ENCODE results near the gene DOK1. TPM values are rescaled to one million over a fixed set of nuclear protein-coding genes. Genes with fewer than 3 reads are reported as not detected.

DOK1 gene
- total RNA-seq, 1 experiment from 2014 or later: 4.7 TPM

DNA sequence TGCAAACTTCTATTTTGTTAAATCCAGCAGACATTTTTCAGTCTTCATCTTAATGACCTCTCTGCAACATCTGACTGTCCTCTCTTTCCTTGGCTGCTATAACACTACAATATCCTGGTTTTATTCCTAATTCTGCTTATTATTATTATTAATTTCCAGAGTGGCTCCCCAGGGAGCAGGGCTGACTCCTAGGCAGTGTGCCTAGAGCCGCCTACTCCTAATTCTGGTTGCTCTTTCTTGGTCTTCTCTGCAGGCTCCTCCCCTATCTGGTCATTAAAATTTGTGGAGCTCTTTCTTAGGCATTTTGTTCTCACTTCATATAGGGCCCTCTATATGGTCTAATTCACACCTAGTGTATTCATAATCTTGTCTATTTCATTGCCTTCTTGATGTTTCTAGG, 11.5 kb upstream of the DOK1 start:
- no peaks in the 10 kb centered on the region for H3K4me1 ChIP-seq (ENCODE audit: insufficient read depth, low read length)
- no peak overlapping the region for H3K9ac ChIP-seq (ENCODE audit: low read length)
- H4K20me1 ChIP-seq (ENCODE audit: low read length): no peaks in the 10 kb centered on the region
- H3K4me2 ChIP-seq (ENCODE audit: low read length): no peak overlapping the region
- no peaks in the 10 kb centered on the region for H3F3A ChIP-seq (ENCODE audit: low read length, unreplicated experiment)
- no TSS peak for BruUV-seq (replicated peaks)
- H3K36me3 ChIP-seq (ENCODE audit: low read depth, low read length): no peaks in the 10 kb centered on the region
- CTCF ChIA-PET: no interaction called here
- no peak overlapping the region for H2AFZ ChIP-seq (ENCODE audit: low read length)
- POLR2A ChIA-PET (ENCODE audit: unreplicated experiment): no interaction called here
- intact Hi-C loops (cut with micrococcal nuclease): no loop called here
- H3K4me3 ChIP-seq (ENCODE audit: low read length): no peak overlapping the region
- no peaks in the 10 kb centered on the region for H3K9me3 ChIP-seq (ENCODE audit: low read length)
- H3K9me2 ChIP-seq (replicated peaks; ENCODE audit: low read length): no peaks in the 10 kb centered on the region
- ATAC-seq (no peak), DNase-seq (no peak)
- TF ChIP-seq EZH2phosphoT487 (IDR thresholded peaks at IDR 0.05; ENCODE audit: borderline replicate concordance, low read length) (no peak), EZH2 (IDR thresholded peaks at IDR 0.05; ENCODE audit: low read length, unreplicated experiment) (no peak)
- TF ChIP-seq, protein P1, sequence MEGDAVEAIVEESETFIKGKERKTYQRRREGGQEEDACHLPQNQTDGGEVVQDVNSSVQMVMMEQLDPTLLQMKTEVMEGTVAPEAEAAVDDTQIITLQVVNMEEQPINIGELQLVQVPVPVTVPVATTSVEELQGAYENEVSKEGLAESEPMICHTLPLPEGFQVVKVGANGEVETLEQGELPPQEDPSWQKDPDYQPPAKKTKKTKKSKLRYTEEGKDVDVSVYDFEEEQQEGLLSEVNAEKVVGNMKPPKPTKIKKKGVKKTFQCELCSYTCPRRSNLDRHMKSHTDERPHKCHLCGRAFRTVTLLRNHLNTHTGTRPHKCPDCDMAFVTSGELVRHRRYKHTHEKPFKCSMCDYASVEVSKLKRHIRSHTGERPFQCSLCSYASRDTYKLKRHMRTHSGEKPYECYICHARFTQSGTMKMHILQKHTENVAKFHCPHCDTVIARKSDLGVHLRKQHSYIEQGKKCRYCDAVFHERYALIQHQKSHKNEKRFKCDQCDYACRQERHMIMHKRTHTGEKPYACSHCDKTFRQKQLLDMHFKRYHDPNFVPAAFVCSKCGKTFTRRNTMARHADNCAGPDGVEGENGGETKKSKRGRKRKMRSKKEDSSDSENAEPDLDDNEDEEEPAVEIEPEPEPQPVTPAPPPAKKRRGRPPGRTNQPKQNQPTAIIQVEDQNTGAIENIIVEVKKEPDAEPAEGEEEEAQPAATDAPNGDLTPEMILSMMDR (conservative IDR thresholded peaks at IDR 0.05; ENCODE audit: low read depth, low read length): no peak
- no peaks in the 10 kb centered on the region for H3K27me3 ChIP-seq (ENCODE audit: low read length)
- H3K27ac ChIP-seq (ENCODE audit: low read length): no peak overlapping the region
- no peaks in the 10 kb centered on the region for H3K79me2 ChIP-seq (ENCODE audit: low read length)

DNA sequence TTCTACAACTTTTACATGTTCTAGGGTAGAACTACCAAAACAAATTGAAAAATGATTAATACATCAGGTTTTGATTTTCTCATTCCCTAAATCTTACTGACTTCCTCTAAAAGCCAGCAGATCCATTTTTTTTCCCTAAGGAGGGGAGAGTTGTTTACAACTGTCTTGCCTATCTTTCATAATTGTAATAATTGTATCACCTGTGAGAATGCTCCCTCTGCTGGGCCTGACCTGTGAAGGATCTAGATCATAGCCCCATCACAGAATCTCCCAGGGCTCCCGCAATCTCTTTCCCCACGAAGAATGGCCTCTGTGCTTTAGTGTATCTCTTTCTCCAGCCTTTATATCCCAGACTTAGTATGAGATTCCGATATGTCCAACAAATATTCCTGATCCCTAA, 9.9 kb upstream of the DOK1 start:
- peak; percentile 25; the same call in 1 of the 2 replicates for ATAC-seq
- CTCF ChIA-PET: no interaction called here
- no TSS peak for BruUV-seq (replicated peaks)

DNA sequence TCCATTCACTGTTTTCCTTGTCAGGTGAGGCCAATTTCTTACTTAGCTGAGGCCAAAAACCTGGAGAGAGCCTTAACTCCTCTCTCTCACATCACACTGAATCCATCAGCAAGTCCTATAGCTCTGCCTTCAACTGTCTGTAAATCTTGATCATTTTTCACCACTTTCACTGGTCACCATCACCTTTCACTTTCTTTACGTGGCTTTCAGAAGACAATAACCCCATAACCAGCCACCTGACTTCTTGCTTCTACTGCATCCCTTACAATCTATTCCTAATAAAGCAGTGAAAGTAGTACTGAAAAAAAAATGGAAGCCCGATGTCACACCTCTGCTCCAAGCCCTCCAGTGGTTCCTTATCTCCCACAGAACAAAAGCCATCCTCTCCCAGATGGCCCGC, 8.5 kb upstream of the DOK1 start:
- Histone ChIP-seq H3K27me3 (ENCODE audit: low read length) (no peaks in the 10 kb centered on the region), H3K27ac (ENCODE audit: low read length) (no peak overlapping the region), H3K9me3 (ENCODE audit: low read length) (no peaks in the 10 kb centered on the region), H3K4me2 (ENCODE audit: low read length) (no peak overlapping the region), H3F3A (ENCODE audit: low read length, unreplicated experiment) (no peaks in the 10 kb centered on the region), H3K9me2 (replicated peaks; ENCODE audit: low read length) (no peaks in the 10 kb centered on the region), H2AFZ (ENCODE audit: low read length) (no peak overlapping the region), H3K4me3 (ENCODE audit: low read length) (no peak overlapping the region), H3K4me1 (ENCODE audit: insufficient read depth, low read length) (peaks cover 12% of the 10 kb centered on the region; the same call in 1 of the 2 replicates), H4K20me1 (ENCODE audit: low read length) (no peaks in the 10 kb centered on the region), H3K79me2 (ENCODE audit: low read length) (peaks cover 10% of the 10 kb centered on the region), H3K9ac (ENCODE audit: low read length) (no peak overlapping the region), H3K36me3 (ENCODE audit: low read depth, low read length) (no peaks in the 10 kb centered on the region)
- ATAC-seq (no peak), DNase-seq (no peak)
- TF ChIP-seq EZH2phosphoT487 (IDR thresholded peaks at IDR 0.05; ENCODE audit: borderline replicate concordance, low read length): no peak
- TF ChIP-seq, protein P1 (conservative IDR thresholded peaks at IDR 0.05; ENCODE audit: low read depth, low read length): no peak
- TF ChIP-seq EZH2 (IDR thresholded peaks at IDR 0.05; ENCODE audit: low read length, unreplicated experiment): no peak
- intact Hi-C loops (cut with micrococcal nuclease): no loop called here
- POLR2A ChIA-PET (ENCODE audit: unreplicated experiment): no interaction called here
- no TSS peak for BruUV-seq (replicated peaks)
- CTCF ChIA-PET: no interaction called here

More for the DNA sequence above, 9.9 kb upstream of the DOK1 start:
- peaks cover 1% of the 10 kb centered on the region for H3K79me2 ChIP-seq (ENCODE audit: low read length)
- H3K4me1 ChIP-seq (ENCODE audit: insufficient read depth, low read length): peaks cover 6% of the 10 kb centered on the region; the same call in 1 of the 2 replicates
- H3K27me3 ChIP-seq (ENCODE audit: low read length): no peaks in the 10 kb centered on the region
- POLR2A ChIA-PET (ENCODE audit: unreplicated experiment): no interaction called here
- no peaks in the 10 kb centered on the region for H3K9me3 ChIP-seq (ENCODE audit: low read length)
- H3F3A ChIP-seq (ENCODE audit: low read length, unreplicated experiment): no peaks in the 10 kb centered on the region
- H3K9ac ChIP-seq (ENCODE audit: low read length): no peak overlapping the region
- no peak overlapping the region for H2AFZ ChIP-seq (ENCODE audit: low read length)
- TF ChIP-seq EZH2 (IDR thresholded peaks at IDR 0.05; ENCODE audit: low read length, unreplicated experiment) (no peak), EZH2phosphoT487 (IDR thresholded peaks at IDR 0.05; ENCODE audit: borderline replicate concordance, low read length) (no peak)
- TF ChIP-seq, protein P1 (conservative IDR thresholded peaks at IDR 0.05; ENCODE audit: low read depth, low read length): peak; percentile 47
- H3K36me3 ChIP-seq (ENCODE audit: low read depth, low read length): no peaks in the 10 kb centered on the region
- H3K27ac ChIP-seq (ENCODE audit: low read length): no peak overlapping the region
- no peaks in the 10 kb centered on the region for H4K20me1 ChIP-seq (ENCODE audit: low read length)
- intact Hi-C loops (cut with micrococcal nuclease): no loop called here
- peak; percentile 28 for DNase-seq
- no peak overlapping the region for H3K4me2 ChIP-seq (ENCODE audit: low read length)
- no peak overlapping the region for H3K4me3 ChIP-seq (ENCODE audit: low read length)
- H3K9me2 ChIP-seq (replicated peaks; ENCODE audit: low read length): no peaks in the 10 kb centered on the region
